ENCODE data around the gene PRKG1.

The PRKG1 gene

DNA sequence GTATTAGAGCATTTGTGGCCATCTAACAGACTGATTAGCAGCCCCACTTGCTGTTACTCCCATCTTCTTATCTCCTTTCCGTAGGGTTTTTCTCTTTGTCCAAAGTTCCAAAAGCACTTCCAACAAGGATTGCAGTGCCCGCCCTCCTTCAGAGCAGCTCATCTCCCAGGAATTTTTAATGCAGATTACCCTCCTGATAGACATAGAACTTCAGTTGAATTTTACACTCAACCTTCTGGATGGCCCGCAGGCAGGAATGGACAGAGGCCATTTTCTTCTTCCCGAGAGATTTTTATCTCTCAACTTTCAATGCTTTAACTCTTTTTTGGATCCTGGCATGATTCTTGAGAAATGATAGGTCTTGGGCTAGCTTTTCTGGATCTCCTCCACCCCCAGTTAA, 23.3 kb downstream of the PRKG1 start:
- TF ChIP-seq, protein P1, sequence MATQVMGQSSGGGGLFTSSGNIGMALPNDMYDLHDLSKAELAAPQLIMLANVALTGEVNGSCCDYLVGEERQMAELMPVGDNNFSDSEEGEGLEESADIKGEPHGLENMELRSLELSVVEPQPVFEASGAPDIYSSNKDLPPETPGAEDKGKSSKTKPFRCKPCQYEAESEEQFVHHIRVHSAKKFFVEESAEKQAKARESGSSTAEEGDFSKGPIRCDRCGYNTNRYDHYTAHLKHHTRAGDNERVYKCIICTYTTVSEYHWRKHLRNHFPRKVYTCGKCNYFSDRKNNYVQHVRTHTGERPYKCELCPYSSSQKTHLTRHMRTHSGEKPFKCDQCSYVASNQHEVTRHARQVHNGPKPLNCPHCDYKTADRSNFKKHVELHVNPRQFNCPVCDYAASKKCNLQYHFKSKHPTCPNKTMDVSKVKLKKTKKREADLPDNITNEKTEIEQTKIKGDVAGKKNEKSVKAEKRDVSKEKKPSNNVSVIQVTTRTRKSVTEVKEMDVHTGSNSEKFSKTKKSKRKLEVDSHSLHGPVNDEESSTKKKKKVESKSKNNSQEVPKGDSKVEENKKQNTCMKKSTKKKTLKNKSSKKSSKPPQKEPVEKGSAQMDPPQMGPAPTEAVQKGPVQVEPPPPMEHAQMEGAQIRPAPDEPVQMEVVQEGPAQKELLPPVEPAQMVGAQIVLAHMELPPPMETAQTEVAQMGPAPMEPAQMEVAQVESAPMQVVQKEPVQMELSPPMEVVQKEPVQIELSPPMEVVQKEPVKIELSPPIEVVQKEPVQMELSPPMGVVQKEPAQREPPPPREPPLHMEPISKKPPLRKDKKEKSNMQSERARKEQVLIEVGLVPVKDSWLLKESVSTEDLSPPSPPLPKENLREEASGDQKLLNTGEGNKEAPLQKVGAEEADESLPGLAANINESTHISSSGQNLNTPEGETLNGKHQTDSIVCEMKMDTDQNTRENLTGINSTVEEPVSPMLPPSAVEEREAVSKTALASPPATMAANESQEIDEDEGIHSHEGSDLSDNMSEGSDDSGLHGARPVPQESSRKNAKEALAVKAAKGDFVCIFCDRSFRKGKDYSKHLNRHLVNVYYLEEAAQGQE (IDR thresholded peaks at IDR 0.05; ENCODE audit: insufficient replicate concordance, low read depth) = no peak
- no peak for TF ChIP-seq GABPA (IDR thresholded peaks at IDR 0.05; ENCODE audit: low read depth)
- TF ChIP-seq SPI1 (IDR thresholded peaks at IDR 0.05; ENCODE audit: borderline replicate concordance, low read depth) = no peak
- TF ChIP-seq POLR2AphosphoS5 (IDR thresholded peaks at IDR 0.05; ENCODE audit: low read depth) = no peak
- TF ChIP-seq, protein P2, sequence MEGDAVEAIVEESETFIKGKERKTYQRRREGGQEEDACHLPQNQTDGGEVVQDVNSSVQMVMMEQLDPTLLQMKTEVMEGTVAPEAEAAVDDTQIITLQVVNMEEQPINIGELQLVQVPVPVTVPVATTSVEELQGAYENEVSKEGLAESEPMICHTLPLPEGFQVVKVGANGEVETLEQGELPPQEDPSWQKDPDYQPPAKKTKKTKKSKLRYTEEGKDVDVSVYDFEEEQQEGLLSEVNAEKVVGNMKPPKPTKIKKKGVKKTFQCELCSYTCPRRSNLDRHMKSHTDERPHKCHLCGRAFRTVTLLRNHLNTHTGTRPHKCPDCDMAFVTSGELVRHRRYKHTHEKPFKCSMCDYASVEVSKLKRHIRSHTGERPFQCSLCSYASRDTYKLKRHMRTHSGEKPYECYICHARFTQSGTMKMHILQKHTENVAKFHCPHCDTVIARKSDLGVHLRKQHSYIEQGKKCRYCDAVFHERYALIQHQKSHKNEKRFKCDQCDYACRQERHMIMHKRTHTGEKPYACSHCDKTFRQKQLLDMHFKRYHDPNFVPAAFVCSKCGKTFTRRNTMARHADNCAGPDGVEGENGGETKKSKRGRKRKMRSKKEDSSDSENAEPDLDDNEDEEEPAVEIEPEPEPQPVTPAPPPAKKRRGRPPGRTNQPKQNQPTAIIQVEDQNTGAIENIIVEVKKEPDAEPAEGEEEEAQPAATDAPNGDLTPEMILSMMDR (IDR thresholded peaks at IDR 0.05; ENCODE audit: insufficient read depth, low read length) = no peak
- Histone ChIP-seq H3K27me3 (ENCODE audit: insufficient read depth, poor library complexity, severe bottlenecking) (no peaks in the 10 kb centered on the region), H3K27ac (replicated peaks) (no peak overlapping the region), H3K4me3 (replicated peaks; ENCODE audit: insufficient read depth, low read length) (no peak overlapping the region)
- no peak for DNase-seq (ENCODE audit: low read depth in 1 of 2, low spot score in 1 of 2)

DNA sequence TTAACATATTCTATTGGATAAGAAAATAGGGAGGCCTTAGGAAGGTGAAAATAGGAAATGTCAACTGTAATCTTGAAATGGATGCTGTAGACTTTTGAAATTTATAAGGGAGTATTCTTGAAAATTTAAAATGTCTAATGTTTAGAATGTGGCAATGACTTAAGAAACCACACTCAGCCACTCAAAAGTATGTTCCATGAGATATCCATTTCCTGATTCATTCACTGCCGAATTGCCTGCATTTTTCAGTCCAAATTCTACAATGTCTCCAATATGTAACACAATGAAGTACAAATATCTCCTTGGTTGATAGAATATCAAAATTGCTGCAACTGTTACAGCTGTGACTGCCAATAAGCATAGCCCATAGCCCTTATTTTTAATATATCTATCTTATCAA, 25.9 kb downstream of the PRKG1 start:
- H3K27ac ChIP-seq (replicated peaks) = no peak overlapping the region
- DNase-seq (ENCODE audit: low read depth in 1 of 2, low spot score in 1 of 2) = no peak
- no peaks in the 10 kb centered on the region for H3K27me3 ChIP-seq (ENCODE audit: insufficient read depth, poor library complexity, severe bottlenecking)
- H3K4me3 ChIP-seq (replicated peaks; ENCODE audit: insufficient read depth, low read length) = no peak overlapping the region
- TF ChIP-seq, protein P1 (IDR thresholded peaks at IDR 0.05; ENCODE audit: insufficient replicate concordance, low read depth) = no peak
- no peak for TF ChIP-seq POLR2AphosphoS5 (IDR thresholded peaks at IDR 0.05; ENCODE audit: low read depth)
- TF ChIP-seq GABPA (IDR thresholded peaks at IDR 0.05; ENCODE audit: low read depth) = no peak
- TF ChIP-seq, protein P2 (IDR thresholded peaks at IDR 0.05; ENCODE audit: insufficient read depth, low read length) = no peak
- no peak for TF ChIP-seq SPI1 (IDR thresholded peaks at IDR 0.05; ENCODE audit: borderline replicate concordance, low read depth)

DNA sequence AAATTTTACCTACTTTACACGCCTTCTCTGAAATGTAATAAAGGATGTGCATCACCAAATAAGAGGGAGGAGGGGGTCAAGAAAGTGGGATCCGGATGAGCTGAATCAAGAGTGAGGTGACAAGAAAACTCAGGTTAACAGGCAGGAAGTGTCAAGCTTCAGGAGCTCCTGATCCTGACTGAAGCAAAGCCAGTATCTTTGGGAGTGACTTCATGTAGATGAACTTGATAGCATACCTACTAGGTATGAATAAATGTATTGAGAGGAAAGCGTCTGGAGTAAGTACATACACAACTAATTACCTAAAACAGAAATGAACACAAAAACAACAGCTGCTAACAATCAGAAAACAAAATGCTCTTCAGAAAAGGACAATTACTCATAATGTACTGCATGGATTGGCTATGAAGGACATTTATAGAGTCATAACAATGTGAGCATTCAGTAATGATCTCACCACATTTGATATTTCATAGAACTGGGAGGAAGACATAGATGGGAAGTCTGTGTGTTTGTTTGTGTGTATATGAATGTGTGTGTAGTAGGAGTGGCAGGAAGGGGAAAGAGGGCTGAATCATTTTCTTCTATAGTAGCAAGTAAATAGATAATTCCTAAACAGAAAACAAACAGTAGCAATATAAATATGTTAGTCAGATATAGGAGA, 29.4 kb downstream of the PRKG1 start:
- TF ChIP-seq POLR2AphosphoS5 (IDR thresholded peaks at IDR 0.05; ENCODE audit: low read depth) (no peak), SPI1 (IDR thresholded peaks at IDR 0.05; ENCODE audit: borderline replicate concordance, low read depth) (no peak), GABPA (IDR thresholded peaks at IDR 0.05; ENCODE audit: low read depth) (no peak)
- TF ChIP-seq, protein P1 (IDR thresholded peaks at IDR 0.05; ENCODE audit: insufficient replicate concordance, low read depth) = no peak
- TF ChIP-seq, protein P2 (IDR thresholded peaks at IDR 0.05; ENCODE audit: insufficient read depth, low read length) = no peak

More for the DNA sequence above, 29.4 kb downstream of the PRKG1 start:
- no peaks in the 10 kb centered on the region for H3K27me3 ChIP-seq (ENCODE audit: insufficient read depth, poor library complexity, severe bottlenecking)
- DNase-seq (ENCODE audit: low read depth in 1 of 2, low spot score in 1 of 2) = no peak
- H3K27ac ChIP-seq (replicated peaks) = no peak overlapping the region
- no peak overlapping the region for H3K4me3 ChIP-seq (replicated peaks; ENCODE audit: insufficient read depth, low read length)

Measured in HL-60 (cell line).